Measurements from ENCODE around the gene TPST2.

TPST2 gene

GRCh38 chr22:26585104-26585790 lies 4.7 kb downstream of the TPST2 start:
- intact Hi-C loops (cut with DNase I) = loop anchor here (10.0 kb wide), 1 partner anchor 70 kb away; the partner anchor contains the start of gene TFIP11
- peak in 1 of 42 donors; percentile 12 for DNase-seq

GRCh38 chr22:26584010-26584409 lies 5.9 kb downstream of the TPST2 start:
- no peak for DNase-seq
- intact Hi-C loops (cut with DNase I) = loop anchor here (10.0 kb wide), 1 partner anchor 69 kb away; the partner anchor contains the start of gene TFIP11

- intact Hi-C loops (cut with DNase I) = loop anchor here (10.0 kb wide), 1 partner anchor 67 kb away; the partner anchor contains the start of gene TFIP11
- no peak for DNase-seq
These were observed 8.2 kb downstream of the TPST2 start for GRCh38 chr22:26581633-26582168.

- DNase-seq = no peak
- intact Hi-C loops (cut with DNase I) = loop anchor here (10.0 kb wide), 1 partner anchor 66 kb away; the partner anchor contains the start of gene TFIP11
These were observed 8.9 kb downstream of the TPST2 start for GRCh38 chr22:26581026-26581425.

- intact Hi-C loops (cut with DNase I) = loop anchor here (10.0 kb wide), 1 partner anchor 66 kb away; the partner anchor contains the start of gene TFIP11
- no peak for DNase-seq
These were observed 9.5 kb downstream of the TPST2 start for GRCh38 chr22:26580240-26580962.

- DNase-seq = peak in 6 of 42 donors; percentile 8 to 31 (median 19)
- intact Hi-C loops (cut with DNase I) = no loop called here
These were observed 10.5 kb downstream of the TPST2 start for GRCh38 chr22:26579331-26579886.

- DNase-seq = no peak
- intact Hi-C loops (cut with DNase I) = no loop called here
These were observed 12.9 kb downstream of the TPST2 start for GRCh38 chr22:26577081-26577480.

GRCh38 chr22:26576026-26576680 lies 13.8 kb downstream of the TPST2 start:
- DNase-seq = no peak
- intact Hi-C loops (cut with DNase I) = no loop called here

GRCh38 chr22:26574001-26574723 lies 15.8 kb downstream of the TPST2 start:
- intact Hi-C loops (cut with DNase I) = no loop called here
- DNase-seq = no peak

GRCh38 chr22:26573026-26573662 lies 16.8 kb downstream of the TPST2 start:
- peak in 25 of 42 donors; percentile 13 to 68 (median 38) for DNase-seq
- intact Hi-C loops (cut with DNase I) = no loop called here

- intact Hi-C loops (cut with DNase I) = no loop called here
- no peak for DNase-seq
These were observed 18.9 kb downstream of the TPST2 start for GRCh38 chr22:26570864-26571525.

GRCh38 chr22:26570115-26570514 lies 19.8 kb downstream of the TPST2 start:
- peak in 24 of 42 donors; percentile 12 to 47 (median 28) for DNase-seq
- intact Hi-C loops (cut with DNase I) = no loop called here

- no peak for DNase-seq
- intact Hi-C loops (cut with DNase I) = no loop called here
These were observed 21.7 kb downstream of the TPST2 start for GRCh38 chr22:26568207-26568706.

- DNase-seq = no peak
- intact Hi-C loops (cut with DNase I) = no loop called here
These were observed 22.3 kb downstream of the TPST2 start for GRCh38 chr22:26567610-26568009.

- intact Hi-C loops (cut with DNase I) = no loop called here
- no peak for DNase-seq
These were observed 22.9 kb downstream of the TPST2 start for GRCh38 chr22:26566994-26567393.

- intact Hi-C loops (cut with DNase I) = no loop called here
These were observed 24.0 kb downstream of the TPST2 start for GRCh38 chr22:26565889-26566288.

GRCh38 chr22:26565181-26565580 lies 24.8 kb downstream of the TPST2 start:
- DNase-seq = no peak
- intact Hi-C loops (cut with DNase I) = no loop called here

More at GRCh38 chr22:26565889-26566288, 24.0 kb downstream of the TPST2 start:
- DNase-seq = no peak

Measured in head of caudate nucleus (tissue), 42 donors.